AG09319 (cell line): ENCODE results near the gene AKAP11.

Experiments
- DNase-seq: peaks from one replicate; pipeline ENCODE4 v3.0.0-alpha.2; 2010; ENCODE audit warnings: low read depth; ENCODE audit errors: extremely low read depth
- TF ChIP-seq, protein P1 (sequence below): IDR thresholded peaks from 2 replicates; pipeline ENCODE4 v1.5.1; 2011; ENCODE audit warnings: low read depth, mild to moderate bottlenecking, inconsistent platforms, low read length, moderate library complexity

The AKAP11 gene

GRCh38 chr13:42280537-42280936 is 8.6 kb downstream of the AKAP11 start:
- TF ChIP-seq, protein P1, sequence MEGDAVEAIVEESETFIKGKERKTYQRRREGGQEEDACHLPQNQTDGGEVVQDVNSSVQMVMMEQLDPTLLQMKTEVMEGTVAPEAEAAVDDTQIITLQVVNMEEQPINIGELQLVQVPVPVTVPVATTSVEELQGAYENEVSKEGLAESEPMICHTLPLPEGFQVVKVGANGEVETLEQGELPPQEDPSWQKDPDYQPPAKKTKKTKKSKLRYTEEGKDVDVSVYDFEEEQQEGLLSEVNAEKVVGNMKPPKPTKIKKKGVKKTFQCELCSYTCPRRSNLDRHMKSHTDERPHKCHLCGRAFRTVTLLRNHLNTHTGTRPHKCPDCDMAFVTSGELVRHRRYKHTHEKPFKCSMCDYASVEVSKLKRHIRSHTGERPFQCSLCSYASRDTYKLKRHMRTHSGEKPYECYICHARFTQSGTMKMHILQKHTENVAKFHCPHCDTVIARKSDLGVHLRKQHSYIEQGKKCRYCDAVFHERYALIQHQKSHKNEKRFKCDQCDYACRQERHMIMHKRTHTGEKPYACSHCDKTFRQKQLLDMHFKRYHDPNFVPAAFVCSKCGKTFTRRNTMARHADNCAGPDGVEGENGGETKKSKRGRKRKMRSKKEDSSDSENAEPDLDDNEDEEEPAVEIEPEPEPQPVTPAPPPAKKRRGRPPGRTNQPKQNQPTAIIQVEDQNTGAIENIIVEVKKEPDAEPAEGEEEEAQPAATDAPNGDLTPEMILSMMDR, result no peak
- no peak for DNase-seq

DNA sequence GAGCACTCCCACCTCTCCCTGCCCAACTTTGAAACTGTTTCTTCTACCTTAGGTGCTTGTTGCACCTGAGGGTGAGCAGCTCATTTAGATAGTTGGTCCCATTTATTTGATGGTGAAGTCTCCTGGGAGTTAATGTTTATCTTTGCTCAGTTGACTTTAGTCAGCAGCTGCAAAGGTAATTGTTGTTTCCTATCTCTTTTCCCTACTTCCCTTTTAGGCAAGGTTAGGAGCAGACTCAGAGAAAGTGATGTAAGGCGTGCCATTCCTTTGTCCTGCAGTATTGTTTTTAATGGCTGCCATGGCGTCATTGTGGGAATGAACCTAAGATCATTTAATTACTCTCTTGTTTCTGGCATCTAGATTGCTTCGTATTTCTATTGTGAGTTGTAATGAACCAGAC is 11.6 kb downstream of the AKAP11 start:
- TF ChIP-seq, protein P1, result no peak
- no peak for DNase-seq

GRCh38 chr13:42284068-42284467 is 12.1 kb downstream of the AKAP11 start:
- TF ChIP-seq, protein P1, result no peak
- no peak for DNase-seq

DNA sequence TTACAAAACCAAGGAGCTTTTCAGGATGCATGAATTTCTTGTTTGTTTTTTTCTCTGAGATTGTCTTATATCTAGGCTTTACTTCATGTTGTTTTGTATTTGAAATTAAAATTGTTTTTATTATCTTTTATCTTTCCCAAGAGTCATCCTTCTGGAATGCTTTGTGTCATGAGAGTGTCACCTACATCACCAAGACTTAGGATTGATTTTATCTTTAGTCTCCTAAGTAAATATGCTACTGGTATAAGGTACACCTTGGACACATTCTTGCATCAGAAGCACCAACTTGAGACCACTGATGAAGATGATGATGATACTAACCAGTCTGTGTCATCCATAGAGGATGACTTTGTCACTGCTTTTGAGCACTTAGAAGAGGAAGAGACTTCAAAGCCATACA is 26.4 kb downstream of the AKAP11 start:
- no peak for DNase-seq
- TF ChIP-seq, protein P1, result no peak

GRCh38 chr13:42305503-42305902 is 33.6 kb downstream of the AKAP11 start:
- TF ChIP-seq, protein P1, result no peak
- no peak for DNase-seq

DNA sequence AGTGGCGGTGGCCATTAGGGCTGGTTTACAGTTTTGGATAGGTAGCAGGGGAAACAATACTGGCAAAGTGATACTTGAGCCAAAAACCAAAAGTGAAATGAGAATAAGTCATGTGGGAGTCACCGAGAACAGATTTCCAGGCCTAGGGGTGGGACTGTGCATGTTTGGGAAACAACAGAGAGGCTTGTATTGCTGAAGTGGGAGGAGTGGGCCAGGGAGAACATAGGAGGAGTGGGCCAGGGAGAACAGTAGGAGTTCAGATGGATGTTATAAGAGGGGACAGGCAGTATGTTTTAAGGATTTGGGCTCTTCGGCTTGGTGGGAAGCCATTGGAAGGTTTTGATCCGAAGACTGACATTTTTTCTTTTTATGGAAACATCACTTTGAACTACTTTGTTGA is 35.5 kb downstream of the AKAP11 start:
- TF ChIP-seq, protein P1, result no peak
- DNase-seq, result no peak

GRCh38 chr13:42312817-42313431 is 41.0 kb downstream of the AKAP11 start:
- TF ChIP-seq, protein P1, result no peak
- DNase-seq, result no peak
